ENCODE results near the gene FBF1.
"Not testable (repeated sequence)": the region's sequence is repeated elsewhere in the genome, so short reads cannot be mapped to it uniquely, and the experiment has no call there.

Gene FBF1, protein sequence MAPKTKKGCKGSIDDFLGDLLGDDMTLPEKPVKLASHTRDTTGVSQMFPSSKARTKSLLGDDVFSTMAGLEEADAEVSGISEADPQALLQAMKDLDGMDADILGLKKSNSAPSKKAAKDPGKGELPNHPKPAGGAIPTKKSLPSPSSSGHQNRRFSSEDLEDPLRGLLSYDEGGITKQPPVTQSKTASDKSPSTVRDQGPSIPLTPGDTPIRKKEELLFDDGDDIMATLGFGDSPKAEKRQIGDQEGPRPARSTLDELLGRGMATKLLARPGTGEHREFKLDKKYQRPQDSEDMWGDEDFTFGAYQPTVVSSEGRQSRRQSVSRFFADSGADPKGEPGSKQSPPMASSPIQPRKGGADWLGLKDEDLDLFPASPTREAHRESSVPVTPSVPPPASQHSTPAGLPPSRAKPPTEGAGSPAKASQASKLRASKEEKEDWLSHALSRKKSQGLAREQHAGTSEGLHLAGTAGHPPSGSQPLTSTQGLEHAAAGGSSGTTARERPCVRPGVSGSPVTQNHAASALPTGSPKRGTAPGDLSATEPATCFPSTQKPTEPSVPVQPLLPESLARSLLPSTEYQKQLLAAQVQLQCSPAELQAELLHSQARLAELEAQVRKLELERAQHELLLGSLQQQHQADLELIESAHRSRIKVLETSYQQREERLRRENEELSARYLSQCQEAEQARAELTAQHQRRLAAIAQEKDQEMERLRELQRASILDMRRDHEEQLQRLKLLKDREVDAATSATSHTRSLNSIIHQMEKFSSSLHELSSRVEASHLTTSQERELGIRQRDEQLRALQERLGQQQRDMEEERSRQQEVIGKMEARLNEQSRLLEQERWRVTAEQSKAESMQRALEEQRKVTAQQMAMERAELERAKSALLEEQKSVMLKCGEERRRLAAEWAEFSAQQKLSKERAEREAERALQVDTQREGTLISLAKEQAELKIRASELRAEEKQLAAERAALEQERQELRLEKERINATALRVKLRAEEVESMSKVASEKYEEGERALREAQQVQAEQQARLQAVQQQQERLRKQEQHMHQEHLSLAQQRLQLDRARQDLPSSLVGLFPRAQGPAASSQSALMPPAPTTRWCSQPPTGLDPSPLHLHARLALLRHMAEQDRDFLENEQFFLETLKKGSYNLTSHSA

GRCh38 chr17:75940727-75941441 is at the start of gene FBF1:
FBF1 (minus strand) TSS chr17:75941042; CDS start chr17:75938149, 2,893 bp downstream.
- FAIRE-seq = peak; percentile 6
- peak; percentile 99 for TF ChIP-seq POLR2A (IDR thresholded peaks at IDR 0.05; ENCODE audit: low read depth, low read length)
- peak; percentile 99 for DNase-seq (ENCODE audit: insufficient read length, low spot score)

DNA sequence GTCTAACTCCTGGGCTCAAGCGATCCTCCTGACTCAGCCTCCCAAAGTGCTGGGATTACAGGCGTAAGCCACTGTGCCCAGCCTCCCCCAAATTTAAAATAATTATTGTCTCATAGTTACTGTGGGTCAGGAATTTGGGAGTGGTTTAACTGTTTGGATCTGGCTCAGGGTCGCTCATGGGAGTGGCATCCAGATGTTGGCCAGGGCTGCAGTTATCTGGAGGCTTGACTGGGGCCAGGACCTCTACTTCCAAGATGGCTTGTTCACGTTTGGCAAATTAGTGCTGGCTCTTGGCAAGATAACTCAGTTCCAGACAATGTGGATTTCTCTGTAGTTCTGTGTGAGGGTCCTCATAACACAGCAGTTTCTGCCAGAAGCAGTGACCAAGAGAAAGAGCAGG is 46.2 kb upstream of the FBF1 start:
- TF ChIP-seq POLR2A (IDR thresholded peaks at IDR 0.05; ENCODE audit: low read depth, low read length) = no peak
- no peak for DNase-seq (ENCODE audit: insufficient read length, low spot score)

GRCh38 chr17:75985986-75986385 is 45.1 kb upstream of the FBF1 start:
- no peak for TF ChIP-seq POLR2A (IDR thresholded peaks at IDR 0.05; ENCODE audit: low read depth, low read length)
- DNase-seq (ENCODE audit: insufficient read length, low spot score) = no peak
- FAIRE-seq = no peak

More for the DNA sequence above, 46.2 kb upstream of the FBF1 start:
- no peak for FAIRE-seq

- no peak for DNase-seq (ENCODE audit: insufficient read length, low spot score)
- no peak for TF ChIP-seq POLR2A (IDR thresholded peaks at IDR 0.05; ENCODE audit: low read depth, low read length)
- FAIRE-seq = no peak
Measured at GRCh38 chr17:75983501-75984181, 42.8 kb upstream of the FBF1 start.

DNA sequence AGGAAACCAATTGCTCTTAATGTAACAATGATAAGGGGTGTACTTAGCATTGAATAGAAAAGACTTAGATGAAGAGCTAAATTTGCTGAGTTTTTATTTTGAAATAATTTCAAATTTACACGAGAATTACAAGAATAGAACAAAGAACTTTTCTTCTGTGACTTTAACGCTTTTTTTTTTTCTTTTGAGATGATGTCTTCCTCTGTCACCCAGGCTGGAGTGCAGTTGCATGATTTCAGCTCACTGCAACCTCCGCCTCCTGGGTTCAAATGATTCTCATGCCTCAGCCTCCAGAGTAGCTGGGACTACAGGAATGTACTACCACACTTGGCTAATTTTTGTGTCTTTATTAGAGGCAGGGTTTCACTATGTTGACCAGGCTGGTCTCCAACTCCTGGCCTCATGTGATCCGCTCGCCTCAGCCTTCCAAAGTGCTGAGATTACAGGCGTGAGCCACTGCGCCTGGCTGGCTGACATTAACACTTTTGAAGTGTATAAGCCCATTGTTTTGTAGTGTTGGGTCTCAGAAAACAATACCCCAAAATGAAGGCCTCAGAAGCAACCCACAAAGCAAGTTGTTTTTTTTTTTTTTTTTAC is 40.3 kb upstream of the FBF1 start:
- DNase-seq (ENCODE audit: insufficient read length, low spot score) (no peak), FAIRE-seq (no peak)
- TF ChIP-seq POLR2A (IDR thresholded peaks at IDR 0.05; ENCODE audit: low read depth, low read length) = no peak

DNA sequence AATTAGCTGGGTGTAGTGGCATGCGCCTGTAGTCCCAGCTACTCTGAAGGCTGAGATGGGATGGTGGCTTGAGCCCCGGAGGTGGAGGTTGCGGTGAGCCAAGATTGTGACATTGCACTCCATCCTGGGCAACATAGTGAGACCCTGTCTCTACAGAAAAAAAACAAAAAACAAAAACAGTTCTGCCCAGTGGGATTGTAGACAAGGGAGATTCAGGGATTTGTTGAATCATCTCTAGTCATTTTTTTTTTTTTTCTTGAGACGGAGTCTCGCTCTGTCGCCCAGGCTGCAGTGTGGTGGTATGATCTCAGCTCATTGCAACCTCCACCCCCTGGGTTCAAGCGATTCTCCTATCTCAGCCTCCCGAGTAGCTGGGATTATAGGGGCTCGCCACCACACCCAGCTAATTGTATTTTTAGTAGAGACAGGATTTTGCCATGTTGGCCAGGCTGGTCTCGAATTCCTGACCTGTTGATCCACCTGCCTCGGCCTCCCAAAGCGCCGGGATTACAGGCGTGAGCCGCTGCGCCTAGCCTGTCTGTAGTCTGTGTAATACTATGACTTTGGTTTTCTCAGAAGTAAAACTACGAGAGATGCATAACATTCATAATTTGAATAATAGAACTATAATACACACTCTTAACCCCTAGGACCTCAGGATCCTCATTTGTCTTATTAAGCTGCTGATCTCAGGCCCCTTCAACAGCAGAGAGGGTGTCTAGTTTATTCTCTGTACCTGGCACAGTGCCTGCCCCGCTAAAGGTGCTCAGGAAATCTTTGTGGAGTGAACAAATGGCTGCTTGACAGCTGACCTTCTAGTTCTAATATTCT is 39.6 kb upstream of the FBF1 start:
- no peak for FAIRE-seq
- TF ChIP-seq POLR2A (IDR thresholded peaks at IDR 0.05; ENCODE audit: low read depth, low read length) = no peak
- DNase-seq (ENCODE audit: insufficient read length, low spot score) = no peak

GRCh38 chr17:75979705-75980187 is 38.9 kb upstream of the FBF1 start:
- TF ChIP-seq POLR2A (IDR thresholded peaks at IDR 0.05; ENCODE audit: low read depth, low read length) = no peak
- DNase-seq (ENCODE audit: insufficient read length, low spot score) = no peak
- FAIRE-seq = no peak

- DNase-seq (ENCODE audit: insufficient read length, low spot score) (peak; percentile 96), FAIRE-seq (peak; percentile 20)
- TF ChIP-seq POLR2A (IDR thresholded peaks at IDR 0.05; ENCODE audit: low read depth, low read length) = peak; percentile 96
Measured at GRCh38 chr17:75978938-75979704, 38.3 kb upstream of the FBF1 start, which contains the start of the genes ACOX1 and TEN1. ACOX1 (minus strand) TSS chr17:75979166; CDS start chr17:75979073, 93 bp downstream. TEN1 (plus strand) TSS chr17:75979240; CDS start chr17:75986193, 6,953 bp downstream.

- no peak for TF ChIP-seq POLR2A (IDR thresholded peaks at IDR 0.05; ENCODE audit: low read depth, low read length)
- FAIRE-seq (no peak), DNase-seq (ENCODE audit: insufficient read length, low spot score) (no peak)
Measured at GRCh38 chr17:75976175-75976848, 35.5 kb upstream of the FBF1 start.

DNA sequence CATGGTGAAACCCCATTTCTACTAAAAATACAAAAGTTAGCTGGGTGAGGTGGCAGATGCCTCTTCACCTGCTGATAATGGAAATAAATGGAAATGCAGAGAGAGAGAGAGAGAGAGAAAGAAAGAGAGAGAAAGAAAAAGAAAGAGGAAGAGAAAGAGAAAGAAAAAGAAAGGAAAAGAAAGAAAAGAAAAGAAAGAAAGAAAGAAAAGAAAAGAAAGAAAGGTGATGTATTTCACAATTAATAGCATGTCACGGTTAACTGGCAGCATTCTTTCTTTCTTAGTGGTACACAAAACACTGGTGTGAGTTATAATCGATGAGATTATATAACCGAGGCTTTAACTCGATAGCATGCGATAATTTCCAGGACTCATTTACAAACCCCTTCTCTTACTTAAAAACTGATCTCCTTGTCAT is 34.9 kb upstream of the FBF1 start:
- no peak for FAIRE-seq
- TF ChIP-seq POLR2A (IDR thresholded peaks at IDR 0.05; ENCODE audit: low read depth, low read length) = no peak

GRCh38 chr17:75975187-75975586 is 34.3 kb upstream of the FBF1 start:
- not testable (repeated sequence) for FAIRE-seq; DNase-seq (ENCODE audit: insufficient read length, low spot score)

More for the DNA sequence above, 34.9 kb upstream of the FBF1 start:
- no peak for DNase-seq (ENCODE audit: insufficient read length, low spot score)

All from H54 (cell line).